ENCODE data around the gene SUCO.

DNA sequence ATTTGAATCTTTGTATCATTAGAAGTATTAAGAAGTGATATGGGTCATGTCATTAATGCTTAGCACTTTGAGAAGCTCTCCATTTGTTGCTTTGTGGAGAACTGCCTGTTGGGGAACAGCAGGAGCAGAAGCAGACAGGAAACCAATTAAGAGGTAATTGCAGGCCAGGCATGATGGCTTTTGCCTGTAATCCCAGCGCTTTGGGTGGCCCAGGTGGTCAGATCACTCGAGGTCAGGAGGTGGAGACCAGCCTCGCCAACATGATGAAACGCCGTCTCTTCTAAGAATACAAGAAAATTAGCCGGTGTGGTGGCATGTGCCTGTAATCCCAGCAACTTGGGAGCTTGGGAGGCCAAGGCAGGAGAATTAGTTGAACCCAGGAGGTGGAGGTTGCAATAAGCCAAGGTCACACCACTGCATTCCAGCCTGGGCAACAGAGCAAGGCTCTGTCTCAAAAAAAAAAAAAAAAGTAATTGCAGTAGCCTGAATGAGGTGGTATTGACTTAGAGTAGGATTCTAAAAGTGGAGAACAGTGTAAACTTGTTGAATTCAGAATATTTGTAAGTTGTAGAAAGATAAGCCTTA lies 68.2 kb downstream of the SUCO start:
- TF ChIP-seq, protein P1, sequence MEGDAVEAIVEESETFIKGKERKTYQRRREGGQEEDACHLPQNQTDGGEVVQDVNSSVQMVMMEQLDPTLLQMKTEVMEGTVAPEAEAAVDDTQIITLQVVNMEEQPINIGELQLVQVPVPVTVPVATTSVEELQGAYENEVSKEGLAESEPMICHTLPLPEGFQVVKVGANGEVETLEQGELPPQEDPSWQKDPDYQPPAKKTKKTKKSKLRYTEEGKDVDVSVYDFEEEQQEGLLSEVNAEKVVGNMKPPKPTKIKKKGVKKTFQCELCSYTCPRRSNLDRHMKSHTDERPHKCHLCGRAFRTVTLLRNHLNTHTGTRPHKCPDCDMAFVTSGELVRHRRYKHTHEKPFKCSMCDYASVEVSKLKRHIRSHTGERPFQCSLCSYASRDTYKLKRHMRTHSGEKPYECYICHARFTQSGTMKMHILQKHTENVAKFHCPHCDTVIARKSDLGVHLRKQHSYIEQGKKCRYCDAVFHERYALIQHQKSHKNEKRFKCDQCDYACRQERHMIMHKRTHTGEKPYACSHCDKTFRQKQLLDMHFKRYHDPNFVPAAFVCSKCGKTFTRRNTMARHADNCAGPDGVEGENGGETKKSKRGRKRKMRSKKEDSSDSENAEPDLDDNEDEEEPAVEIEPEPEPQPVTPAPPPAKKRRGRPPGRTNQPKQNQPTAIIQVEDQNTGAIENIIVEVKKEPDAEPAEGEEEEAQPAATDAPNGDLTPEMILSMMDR (IDR thresholded peaks at IDR 0.05), result no peak
- TF ChIP-seq POLR2AphosphoS5 (IDR thresholded peaks at IDR 0.05), result no peak
